ENCODE data around the gene PTMA. TPM values are rescaled to one million over a fixed set of nuclear protein-coding genes. Genes with fewer than 3 reads are reported as not detected.
A peak's percentile ranks its signal among the peaks of the same experiment; 100 is the strongest.

PTMA gene
- total and polyA plus RNA-seq, 8 donors = 677 to 2,328 (median 1,958) TPM

DNA sequence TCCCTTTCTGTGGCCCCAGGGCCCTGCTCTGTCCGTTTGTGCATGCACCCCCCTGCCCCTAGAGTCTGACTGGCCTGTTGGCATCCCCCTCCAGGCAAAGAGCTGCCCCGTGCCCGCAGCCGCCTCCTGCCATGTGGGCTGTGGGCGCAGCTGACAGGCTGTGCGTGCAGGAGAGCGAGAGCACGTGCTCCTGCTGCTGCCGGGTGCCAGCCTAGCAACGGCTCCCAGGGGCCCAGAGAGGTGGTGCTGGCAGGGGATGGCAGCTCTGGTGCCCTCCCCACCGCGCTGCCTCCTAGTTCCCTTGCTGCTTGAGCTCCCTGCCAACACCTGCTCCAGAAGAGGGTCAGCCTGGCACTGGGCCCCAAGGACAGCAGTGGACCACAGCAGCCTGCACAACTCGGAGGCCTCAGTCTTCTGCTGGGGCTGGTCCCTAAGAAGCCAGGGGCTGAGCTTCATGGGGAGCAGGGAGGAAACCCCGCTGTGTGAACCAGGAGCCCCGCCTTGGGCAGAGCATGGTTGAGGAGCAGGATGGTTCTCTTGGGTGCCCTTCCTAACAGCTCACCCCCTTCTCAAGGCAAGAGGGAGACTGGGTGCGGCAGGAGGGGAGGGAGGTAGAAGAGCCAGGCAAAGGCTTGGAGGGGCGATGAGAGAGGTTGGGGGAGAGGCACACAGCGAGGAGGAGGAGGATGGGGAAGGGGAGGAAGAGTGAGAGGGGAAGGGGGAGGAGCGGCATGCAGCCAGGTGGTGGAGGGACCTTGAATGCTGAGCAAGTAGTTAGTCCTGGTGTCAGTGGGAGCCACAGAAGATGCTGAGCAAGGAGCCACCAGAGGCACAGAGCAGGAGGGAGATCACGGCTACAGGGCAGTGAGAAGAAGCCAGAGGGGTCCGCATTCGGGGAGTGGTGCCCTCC lies 23.8 kb upstream of the PTMA start:
- H3K9me3 ChIP-seq = no peaks in the 10 kb centered on the region
- TF ChIP-seq, protein P1, sequence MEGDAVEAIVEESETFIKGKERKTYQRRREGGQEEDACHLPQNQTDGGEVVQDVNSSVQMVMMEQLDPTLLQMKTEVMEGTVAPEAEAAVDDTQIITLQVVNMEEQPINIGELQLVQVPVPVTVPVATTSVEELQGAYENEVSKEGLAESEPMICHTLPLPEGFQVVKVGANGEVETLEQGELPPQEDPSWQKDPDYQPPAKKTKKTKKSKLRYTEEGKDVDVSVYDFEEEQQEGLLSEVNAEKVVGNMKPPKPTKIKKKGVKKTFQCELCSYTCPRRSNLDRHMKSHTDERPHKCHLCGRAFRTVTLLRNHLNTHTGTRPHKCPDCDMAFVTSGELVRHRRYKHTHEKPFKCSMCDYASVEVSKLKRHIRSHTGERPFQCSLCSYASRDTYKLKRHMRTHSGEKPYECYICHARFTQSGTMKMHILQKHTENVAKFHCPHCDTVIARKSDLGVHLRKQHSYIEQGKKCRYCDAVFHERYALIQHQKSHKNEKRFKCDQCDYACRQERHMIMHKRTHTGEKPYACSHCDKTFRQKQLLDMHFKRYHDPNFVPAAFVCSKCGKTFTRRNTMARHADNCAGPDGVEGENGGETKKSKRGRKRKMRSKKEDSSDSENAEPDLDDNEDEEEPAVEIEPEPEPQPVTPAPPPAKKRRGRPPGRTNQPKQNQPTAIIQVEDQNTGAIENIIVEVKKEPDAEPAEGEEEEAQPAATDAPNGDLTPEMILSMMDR (IDR thresholded peaks at IDR 0.05) = no peak
- DNase-seq = no peak
- H3K27ac ChIP-seq = no peak overlapping the region
- no peaks in the 10 kb centered on the region for H3K36me3 ChIP-seq
- intact Hi-C loops (cut with DNase I) = no loop called here
- H3K4me1 ChIP-seq = peaks cover 5 to 27% of the 10 kb centered on the region in 2 donors
- ATAC-seq = no peak
- H3K4me3 ChIP-seq = no peak overlapping the region
- peaks cover 0 to 6% of the 10 kb centered on the region in 2 donors for H3K27me3 ChIP-seq

GRCh38 chr2:231685349-231686191 lies 22.8 kb upstream of the PTMA start:
- H3K9me3 ChIP-seq = no peaks in the 10 kb centered on the region
- DNase-seq (no peak), ATAC-seq (no peak)
- H3K4me1 ChIP-seq = peaks cover 5 to 20% of the 10 kb centered on the region in 2 donors
- H3K27ac ChIP-seq = no peak overlapping the region
- H3K27me3 ChIP-seq = peaks cover 0 to 6% of the 10 kb centered on the region in 2 donors
- no peaks in the 10 kb centered on the region for H3K36me3 ChIP-seq
- no peak overlapping the region for H3K4me3 ChIP-seq
- intact Hi-C loops (cut with DNase I) = no loop called here
- TF ChIP-seq, protein P1 (IDR thresholded peaks at IDR 0.05) = no peak

DNA sequence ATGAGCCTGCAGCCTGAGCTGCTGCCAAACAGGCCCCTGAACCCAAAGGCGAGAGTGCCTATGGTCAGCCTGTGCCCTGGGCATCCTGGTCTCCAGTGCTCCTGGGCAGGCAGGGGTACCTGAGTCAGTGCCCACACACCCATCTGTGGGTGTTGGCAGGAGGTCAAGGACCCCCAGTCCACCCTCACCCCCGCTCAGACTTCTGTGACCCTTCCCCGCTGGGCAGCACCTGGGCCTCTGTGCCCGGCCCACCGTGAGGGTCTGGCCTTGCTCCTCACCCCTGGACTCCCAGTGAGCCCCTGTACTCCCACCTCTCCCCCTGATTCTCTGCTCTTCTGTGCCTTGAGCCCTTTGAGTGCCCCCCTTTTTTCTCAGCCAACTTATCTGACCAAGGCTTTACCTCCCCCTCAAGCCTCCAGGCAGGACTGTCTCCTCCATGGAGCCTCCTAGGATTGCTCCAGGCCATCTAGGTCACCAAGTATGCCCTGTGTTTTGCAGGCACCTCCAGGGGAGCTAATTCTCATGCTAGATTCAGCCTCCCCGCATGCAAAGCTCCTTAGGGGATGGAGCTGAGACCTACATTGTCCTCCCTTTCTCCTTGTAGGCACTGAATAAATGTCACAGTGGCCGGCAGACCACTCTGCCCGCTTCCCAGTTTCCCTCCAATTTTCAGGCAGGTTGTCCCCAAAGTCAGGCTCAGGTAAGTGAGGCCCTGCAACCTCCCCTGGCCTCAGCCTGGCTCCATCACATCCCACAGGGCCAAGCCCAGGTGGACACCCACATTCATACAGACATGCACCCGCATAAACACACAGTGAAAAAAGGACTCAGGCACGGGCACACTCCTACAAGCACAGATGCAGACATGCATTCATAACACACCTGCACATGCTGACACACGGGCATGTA lies 21.9 kb upstream of the PTMA start:
- Histone ChIP-seq H3K27me3 (peaks cover 0 to under 1% of the 10 kb centered on the region in 2 donors), H3K36me3 (no peaks in the 10 kb centered on the region), H3K9me3 (no peaks in the 10 kb centered on the region), H3K27ac (no peak overlapping the region), H3K4me3 (no peak overlapping the region), H3K4me1 (peaks cover 3 to 14% of the 10 kb centered on the region in 2 donors)
- ATAC-seq (no peak), DNase-seq (no peak)
- intact Hi-C loops (cut with DNase I) = no loop called here
- TF ChIP-seq, protein P1 (IDR thresholded peaks at IDR 0.05) = no peak

DNA sequence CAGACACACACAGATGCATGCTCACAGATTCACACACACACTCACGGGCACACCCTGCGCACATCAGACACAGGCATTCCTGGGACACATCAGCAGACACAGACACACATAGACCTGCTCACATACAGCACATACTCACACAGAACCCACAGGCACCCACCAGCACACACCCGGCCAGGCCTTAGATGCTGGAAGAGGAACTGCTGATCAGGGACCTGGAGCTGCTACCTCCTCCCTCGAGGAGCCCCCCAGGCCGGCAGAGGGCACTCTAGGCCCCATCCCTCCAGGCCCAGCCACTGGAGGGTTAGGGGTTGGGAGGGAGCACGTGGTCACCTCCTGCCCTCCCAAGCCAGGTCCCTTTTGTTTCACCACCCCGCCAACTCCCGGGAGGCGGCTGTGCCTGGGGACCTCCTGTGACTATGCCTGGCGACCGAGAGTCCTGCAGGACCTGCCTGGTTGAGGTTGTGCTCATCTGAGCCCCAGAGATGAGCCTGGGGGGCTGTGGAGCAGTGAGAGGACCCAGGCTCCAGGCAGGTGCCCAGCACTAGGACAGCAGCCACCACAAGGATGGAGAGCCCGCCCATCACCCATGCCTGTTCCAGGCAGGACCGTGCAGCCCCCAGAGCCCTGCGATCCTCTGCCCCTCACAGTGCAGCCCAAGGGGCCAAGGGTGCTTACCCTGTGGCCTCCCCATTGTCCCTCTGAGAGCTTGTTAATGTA lies 21.0 kb upstream of the PTMA start:
- no peak overlapping the region for H3K27ac ChIP-seq
- no peaks in the 10 kb centered on the region for H3K36me3 ChIP-seq
- TF ChIP-seq, protein P1 (IDR thresholded peaks at IDR 0.05) = peak; percentile 37 to 55
- peaks cover 0 to 9% of the 10 kb centered on the region in 2 donors for H3K4me1 ChIP-seq
- intact Hi-C loops (cut with DNase I) = no loop called here
- H3K27me3 ChIP-seq = no peaks in the 10 kb centered on the region
- no peaks in the 10 kb centered on the region for H3K9me3 ChIP-seq
- ATAC-seq (peak; percentile 92), DNase-seq (peak in 3 of 4 donors; percentile 56 to 91 (median 64))
- no peak overlapping the region for H3K4me3 ChIP-seq
